ENCODE measurements around the gene PER2.

DNA sequence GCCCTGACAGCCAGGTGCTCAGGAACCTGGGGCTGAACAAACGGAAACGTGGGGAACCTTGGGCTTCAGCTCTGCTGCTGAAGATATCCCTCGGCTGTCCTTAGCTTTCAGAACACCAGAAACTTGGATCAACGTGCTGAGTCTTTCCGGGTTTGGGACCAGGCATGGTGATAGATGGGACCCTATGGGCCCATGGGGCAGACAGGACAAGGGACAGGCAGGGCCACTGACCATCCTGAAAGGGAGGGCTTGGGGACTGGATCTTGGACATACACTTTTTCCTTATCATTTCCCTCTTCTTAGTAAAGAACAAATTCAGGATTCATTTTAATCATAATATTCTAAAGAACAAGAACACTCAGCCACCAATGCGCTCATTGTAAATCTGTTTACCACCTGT is 32.3 kb downstream of the PER2 start:
- no peak for TF ChIP-seq CTCF (IDR thresholded peaks at IDR 0.05 in 8 of 11, conservative IDR thresholded peaks at IDR 0.05 in 3 of 11)
- no peak for TF ChIP-seq POLR2A (IDR thresholded peaks at IDR 0.05)
